Panc1 (cell line): ENCODE results near the gene YWHAG. TPM values are rescaled to one million over a fixed set of nuclear protein-coding genes. Genes with fewer than 3 reads are reported as not detected.

ENCODE experiments used
- ATAC-seq: fragments of 200-7000 bp; cut with Tn5 transposase; 2 replicates; pipeline ENCODE4 v1.9.1; 2020; ENCODE audit warnings: mild to moderate bottlenecking, moderate library complexity
- BruUV-seq: library from RNA; stranded (reverse); fragments of 400-500 nt; replicated peaks from 2 replicates; lab custom pipeline; 2021; lab: Mats Ljungman, UMichigan
- CTCF ChIA-PET: fragments of 300-600 bp; sonication (Branson Sonifier 250); formaldehyde crosslinking; loops from one replicate; lab custom pipeline; 2022; ENCODE audit warnings: antibody characterized with exemption; lab: Charles Lee
- POLR2A ChIA-PET: fragments of 300-600 bp; sonication (Branson Sonifier 250); formaldehyde crosslinking; loops from one replicate; lab custom pipeline; 2022; ENCODE audit warnings: antibody characterized with exemption; lab: Charles Lee
- DNase-seq: peaks from one replicate; pipeline ENCODE4 v3.0.0-alpha.2; 2010; ENCODE audit warnings: low read depth, low spot score
- H3K27ac ChIP-seq: 2 replicates; pipeline ENCODE4 v1.5.1; 2011; ENCODE audit warnings: mild to moderate bottlenecking, low read length, inconsistent platforms
- H3K27me3 ChIP-seq: fragments of 200-500 bp; sonication (Bioruptor generic); 2 replicates; pipeline ENCODE4 v1.6.0; 2014; ENCODE audit warnings: low read length, inconsistent platforms; ENCODE audit not compliant: control insufficient read depth, insufficient read depth
- H3K36me3 ChIP-seq: fragments of 200-500 bp; sonication (Bioruptor generic); 2 replicates; pipeline ENCODE4 v1.5.1; 2014; ENCODE audit warnings: inconsistent platforms, mild to moderate bottlenecking, low read length, moderate library complexity; ENCODE audit not compliant: control insufficient read depth, insufficient read depth
- H3K4me1 ChIP-seq: 2 replicates; pipeline ENCODE4 v1.5.1; 2011; ENCODE audit warnings: inconsistent platforms, mild to moderate bottlenecking, low read length, moderate library complexity; ENCODE audit not compliant: control insufficient read depth, insufficient read depth
- H3K4me3 ChIP-seq, 2 experiments: 2 replicates each; pipeline ENCODE4 v1.5.1; 2011 to 2012; ENCODE audit warnings: low read depth in 2 of 2, low read length in 2 of 2, mild to moderate bottlenecking in 2 of 2, inconsistent platforms in 1 of 2, moderate library complexity in 1 of 2
- H3K9me3 ChIP-seq: fragments of 200-500 bp; sonication (Bioruptor generic); 2 replicates; pipeline ENCODE4 v1.5.1; 2014; ENCODE audit warnings: low read depth, mild to moderate bottlenecking, inconsistent platforms, low read length, moderate library complexity; ENCODE audit not compliant: control insufficient read depth, insufficient read depth
- POLR2AphosphoS5 ChIP-seq: IDR thresholded peaks from 2 replicates; pipeline ENCODE4 v1.6.1; 2012; ENCODE audit warnings: mild to moderate bottlenecking, low read depth, low read length, moderate library complexity
- SIN3A ChIP-seq: IDR thresholded peaks from 2 replicates; pipeline ENCODE4 v1.6.1; 2012; ENCODE audit warnings: low read depth, mild to moderate bottlenecking, low read length, moderate library complexity, borderline replicate concordance; ENCODE audit not compliant: insufficient read depth
- TCF7L2 ChIP-seq: IDR thresholded peaks from 2 replicates; pipeline ENCODE4 v1.6.1; 2011; ENCODE audit warnings: mild to moderate bottlenecking, low read depth, low read length, inconsistent platforms
- in situ Hi-C: cut with HindIII; loops from 2 replicates; pipeline ENCODE4 v1.10.0; 2016; ENCODE audit warnings: low sequenced_read_pairs, low pct_unique_long_range_greater_than_20kb
- intact Hi-C: fragments of 100-400 bp; cut with micrococcal nuclease; formaldehyde crosslinking; loops from one replicate; pipeline ENCODE4 v1.10.0; 2022; ENCODE audit not compliant: unreplicated experiment
- total RNA-seq: library from RNA; stranded (reverse); gene quantifications from one replicate; pipeline ENCODE4 v1.2.1, GENCODE V29; 2021; ENCODE audit not compliant: unreplicated experiment
- TF ChIP-seq, protein P1 (sequence below), 2 experiments: IDR thresholded peaks; 2 replicates each; pipeline ENCODE4 v1.6.1; 2011 to 2012; ENCODE audit warnings: low read depth in 2 of 2, control low read depth in 1 of 2, low read length in 1 of 2, mild to moderate bottlenecking in 1 of 2, moderate library complexity in 1 of 2; ENCODE audit not compliant: insufficient read depth in 1 of 2
- TF ChIP-seq, protein P2 (sequence below): fragments of 450-650 bp; IDR thresholded peaks from 2 replicates; pipeline ENCODE4 v1.5.1; 2017; ENCODE audit warnings: mild to moderate bottlenecking

YWHAG gene
- total RNA-seq, 1 experiment from 2014 or later = 210 TPM

DNA sequence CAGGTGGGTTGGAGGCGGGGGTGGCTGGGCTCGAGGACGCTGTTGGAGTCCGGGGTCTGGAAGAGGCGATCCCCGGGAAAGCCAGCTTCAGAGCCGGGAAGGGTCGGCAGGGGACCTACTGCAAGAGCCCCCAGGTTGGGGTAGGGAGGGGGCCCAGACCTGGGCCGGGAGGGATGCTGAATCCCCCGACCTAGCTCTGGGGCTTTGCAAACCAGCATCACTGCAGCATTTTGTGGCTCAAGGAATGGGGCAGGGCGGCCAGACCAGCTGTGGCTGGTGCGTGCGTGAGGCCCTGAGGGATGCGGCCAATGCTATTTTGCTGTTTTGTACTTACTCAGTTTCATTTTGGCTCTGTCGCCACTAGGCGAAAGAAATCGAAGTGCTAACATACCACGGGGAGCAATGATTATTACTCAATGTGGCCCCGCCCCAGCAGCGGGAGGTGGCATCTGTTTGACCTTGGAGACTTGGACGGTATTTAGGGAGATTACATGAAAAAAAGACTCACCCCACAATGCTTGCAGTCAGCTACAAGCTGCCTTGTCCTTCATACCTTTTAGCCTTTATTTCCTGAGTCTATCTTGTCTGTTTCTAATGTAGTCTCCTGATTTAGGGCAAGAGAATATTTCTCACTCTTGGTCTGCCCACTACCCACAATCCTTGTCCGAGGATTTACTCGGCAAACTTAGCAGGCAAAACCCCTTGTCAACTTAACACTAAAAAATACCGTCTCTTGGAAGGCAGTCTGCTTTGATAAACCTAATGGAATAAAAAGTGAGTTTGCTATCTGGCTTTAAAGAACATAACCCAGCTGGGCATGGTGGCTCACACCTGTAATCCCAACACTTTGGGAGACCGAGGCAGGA, 40.1 kb downstream of the YWHAG start:
- H3K4me1 ChIP-seq = peaks cover 13% of the 10 kb centered on the region
- H3K9me3 ChIP-seq = no peaks in the 10 kb centered on the region
- TF ChIP-seq POLR2AphosphoS5 (no peak), SIN3A (0 out of 2 replicates have a peak, but pooled peaks have one; percentile 27)
- TF ChIP-seq, protein P1, sequence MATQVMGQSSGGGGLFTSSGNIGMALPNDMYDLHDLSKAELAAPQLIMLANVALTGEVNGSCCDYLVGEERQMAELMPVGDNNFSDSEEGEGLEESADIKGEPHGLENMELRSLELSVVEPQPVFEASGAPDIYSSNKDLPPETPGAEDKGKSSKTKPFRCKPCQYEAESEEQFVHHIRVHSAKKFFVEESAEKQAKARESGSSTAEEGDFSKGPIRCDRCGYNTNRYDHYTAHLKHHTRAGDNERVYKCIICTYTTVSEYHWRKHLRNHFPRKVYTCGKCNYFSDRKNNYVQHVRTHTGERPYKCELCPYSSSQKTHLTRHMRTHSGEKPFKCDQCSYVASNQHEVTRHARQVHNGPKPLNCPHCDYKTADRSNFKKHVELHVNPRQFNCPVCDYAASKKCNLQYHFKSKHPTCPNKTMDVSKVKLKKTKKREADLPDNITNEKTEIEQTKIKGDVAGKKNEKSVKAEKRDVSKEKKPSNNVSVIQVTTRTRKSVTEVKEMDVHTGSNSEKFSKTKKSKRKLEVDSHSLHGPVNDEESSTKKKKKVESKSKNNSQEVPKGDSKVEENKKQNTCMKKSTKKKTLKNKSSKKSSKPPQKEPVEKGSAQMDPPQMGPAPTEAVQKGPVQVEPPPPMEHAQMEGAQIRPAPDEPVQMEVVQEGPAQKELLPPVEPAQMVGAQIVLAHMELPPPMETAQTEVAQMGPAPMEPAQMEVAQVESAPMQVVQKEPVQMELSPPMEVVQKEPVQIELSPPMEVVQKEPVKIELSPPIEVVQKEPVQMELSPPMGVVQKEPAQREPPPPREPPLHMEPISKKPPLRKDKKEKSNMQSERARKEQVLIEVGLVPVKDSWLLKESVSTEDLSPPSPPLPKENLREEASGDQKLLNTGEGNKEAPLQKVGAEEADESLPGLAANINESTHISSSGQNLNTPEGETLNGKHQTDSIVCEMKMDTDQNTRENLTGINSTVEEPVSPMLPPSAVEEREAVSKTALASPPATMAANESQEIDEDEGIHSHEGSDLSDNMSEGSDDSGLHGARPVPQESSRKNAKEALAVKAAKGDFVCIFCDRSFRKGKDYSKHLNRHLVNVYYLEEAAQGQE (IDR thresholded peaks at IDR 0.05; ENCODE audit: insufficient read depth in 1 of 2, low read depth in 2 of 2, low read length in 1 of 2) = 0 out of 4 replicates have a peak, but pooled peaks of 1 of the 2 experiments have one; percentile 34
- peak; percentile 62 for ATAC-seq
- POLR2A ChIA-PET = interaction anchor here (0.5 to 0.7 kb wide), 4 partner anchors 17 to 84 kb away, joined by 3 to 5 read pairs (median 4); no protein-coding TSS in a partner anchor
- peak overlapping the region; percentile 61 to 70 for H3K4me3 ChIP-seq
- H3K27ac ChIP-seq = peak overlapping the region; percentile 90
- in situ Hi-C loops = no loop called here
- no peaks in the 10 kb centered on the region for H3K36me3 ChIP-seq
- H3K27me3 ChIP-seq = no peaks in the 10 kb centered on the region
- DNase-seq = no peak
- intact Hi-C loops = no loop called here
- CTCF ChIA-PET = interaction anchor here (0.5 to 1.2 kb wide), 4 partner anchors 15 to 73 kb away, joined by 5 to 7 read pairs (median 6); partner anchors contain the start of gene YWHAG
- BruUV-seq = TSS peak; percentile 74

DNA sequence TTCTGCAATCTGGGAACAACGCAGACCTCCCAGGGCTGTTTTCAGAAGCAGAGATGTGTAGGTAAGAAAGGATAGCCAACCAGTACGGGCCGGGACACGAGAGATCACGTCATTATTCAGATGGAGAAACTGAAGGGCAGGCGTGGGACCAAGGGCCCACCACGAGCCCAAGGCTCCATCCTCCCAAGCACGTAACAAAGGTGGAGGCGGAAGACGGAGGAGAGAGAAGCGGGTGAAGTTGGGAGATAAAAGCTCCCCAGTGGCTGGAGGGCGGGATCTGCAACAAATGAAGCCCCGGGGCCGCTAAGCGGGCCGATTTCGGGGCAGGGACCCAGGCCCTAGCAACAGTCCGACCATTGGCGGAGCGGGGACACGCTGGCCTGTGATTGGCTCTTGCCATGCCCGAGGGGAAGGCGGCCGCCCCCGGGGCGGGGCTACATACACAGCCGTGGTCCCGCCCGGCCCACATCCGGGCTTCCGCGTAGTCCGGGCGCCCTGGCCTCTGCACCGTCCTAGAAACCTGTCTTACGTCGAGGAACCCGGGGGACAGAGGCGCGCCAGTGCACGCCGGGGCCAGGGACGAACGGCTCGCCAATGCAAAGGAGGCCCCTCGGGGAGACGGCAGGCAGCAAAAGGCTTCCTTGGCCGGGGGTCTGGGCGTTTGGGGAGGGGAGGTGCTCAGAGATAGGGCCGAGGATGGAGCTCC, 40.9 kb downstream of the YWHAG start:
- in situ Hi-C loops (no loop called here), intact Hi-C loops (no loop called here)
- ATAC-seq = peak; percentile 94
- peak overlapping the region; percentile 90 for H3K27ac ChIP-seq
- H3K9me3 ChIP-seq = no peaks in the 10 kb centered on the region
- ChIA-PET CTCF (interaction anchor here (0.5 to 1.2 kb wide), 2 partner anchors 41 to 55 kb away, joined by 7 read pairs; partner anchors contain the start of gene YWHAG), POLR2A (interaction anchor here (0.6 kb wide), 1 partner anchor 38 kb away, joined by 4 read pairs; no protein-coding TSS in a partner anchor)
- H3K4me3 ChIP-seq = peak overlapping the region; percentile 61 to 70
- H3K4me1 ChIP-seq = peaks cover 13% of the 10 kb centered on the region
- TF ChIP-seq POLR2AphosphoS5 = peak; percentile 83
- TF ChIP-seq, protein P1 (IDR thresholded peaks at IDR 0.05; ENCODE audit: insufficient read depth in 1 of 2, low read depth in 2 of 2, low read length in 1 of 2) = peak in 1 of 2 experiments; percentile 50; a peak in 1 of 4 replicates
- TF ChIP-seq TCF7L2 = peak; percentile 65
- TF ChIP-seq, protein P2, sequence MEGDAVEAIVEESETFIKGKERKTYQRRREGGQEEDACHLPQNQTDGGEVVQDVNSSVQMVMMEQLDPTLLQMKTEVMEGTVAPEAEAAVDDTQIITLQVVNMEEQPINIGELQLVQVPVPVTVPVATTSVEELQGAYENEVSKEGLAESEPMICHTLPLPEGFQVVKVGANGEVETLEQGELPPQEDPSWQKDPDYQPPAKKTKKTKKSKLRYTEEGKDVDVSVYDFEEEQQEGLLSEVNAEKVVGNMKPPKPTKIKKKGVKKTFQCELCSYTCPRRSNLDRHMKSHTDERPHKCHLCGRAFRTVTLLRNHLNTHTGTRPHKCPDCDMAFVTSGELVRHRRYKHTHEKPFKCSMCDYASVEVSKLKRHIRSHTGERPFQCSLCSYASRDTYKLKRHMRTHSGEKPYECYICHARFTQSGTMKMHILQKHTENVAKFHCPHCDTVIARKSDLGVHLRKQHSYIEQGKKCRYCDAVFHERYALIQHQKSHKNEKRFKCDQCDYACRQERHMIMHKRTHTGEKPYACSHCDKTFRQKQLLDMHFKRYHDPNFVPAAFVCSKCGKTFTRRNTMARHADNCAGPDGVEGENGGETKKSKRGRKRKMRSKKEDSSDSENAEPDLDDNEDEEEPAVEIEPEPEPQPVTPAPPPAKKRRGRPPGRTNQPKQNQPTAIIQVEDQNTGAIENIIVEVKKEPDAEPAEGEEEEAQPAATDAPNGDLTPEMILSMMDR = no peak
- no peak; the same call in 1 of the 2 replicates for TF ChIP-seq SIN3A
- H3K36me3 ChIP-seq = no peaks in the 10 kb centered on the region
- BruUV-seq = no TSS peak
- H3K27me3 ChIP-seq = no peaks in the 10 kb centered on the region
- no peak for DNase-seq
